ENCODE data around the gene KRT14.
"Not testable (repeated sequence)": the region's sequence is repeated elsewhere in the genome, so short reads cannot be mapped to it uniquely, and the experiment has no call there.

Gene KRT14

GRCh38 chr17:41600318-41600717 lies 13.6 kb upstream of the KRT14 start:
- no peak for DNase-seq

GRCh38 chr17:41599680-41600079 lies 13.0 kb upstream of the KRT14 start:
- no peak for DNase-seq

- DNase-seq, result no peak
Observed at GRCh38 chr17:41595585-41595984, 8.9 kb upstream of the KRT14 start.

- no peak for DNase-seq
Observed at GRCh38 chr17:41594363-41594915, 7.7 kb upstream of the KRT14 start.

- no peak for DNase-seq
Observed at GRCh38 chr17:41593306-41593981, 6.7 kb upstream of the KRT14 start.

GRCh38 chr17:41592601-41593305 lies 6.1 kb upstream of the KRT14 start:
- DNase-seq, result no peak

- DNase-seq, result no peak
Observed at GRCh38 chr17:41589301-41589700, 2.6 kb upstream of the KRT14 start.

DNA sequence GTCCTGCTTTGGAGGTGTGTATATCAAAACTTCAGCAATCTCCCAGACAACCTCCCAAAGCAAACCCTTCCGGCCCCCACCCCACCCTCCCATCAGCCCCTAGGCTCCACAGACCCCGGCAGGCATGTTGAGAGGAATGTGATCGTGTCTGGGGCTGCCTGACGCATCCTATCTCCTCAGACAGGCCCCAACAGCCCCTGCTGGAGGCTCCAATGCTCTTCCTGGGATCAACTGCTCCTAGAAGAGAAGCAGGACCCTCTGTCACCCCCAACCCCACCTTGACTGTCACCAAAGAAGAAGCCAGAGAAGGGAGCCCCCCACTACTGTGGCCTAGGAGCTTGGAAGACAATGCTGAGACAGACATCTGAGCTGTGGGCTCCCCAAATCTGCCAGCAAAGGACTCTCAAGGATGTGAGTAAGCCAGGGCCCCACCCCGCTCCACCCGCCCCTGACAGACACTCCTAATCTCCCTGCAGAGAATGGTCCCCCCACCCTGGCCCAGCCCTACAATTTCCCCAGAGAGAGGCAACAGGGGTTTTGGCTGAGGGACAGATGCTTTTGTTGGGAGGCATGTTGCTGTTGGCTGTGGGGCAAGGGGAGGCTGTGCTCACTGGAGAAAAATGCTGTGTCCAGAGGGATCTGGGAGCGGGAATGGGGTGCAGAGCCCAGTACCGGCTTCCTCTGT lies 1.6 kb upstream of the KRT14 start:
- DNase-seq, result no peak

- DNase-seq, result no peak
Observed at GRCh38 chr17:41585301-41586056, 1.2 kb downstream of the KRT14 start.

- DNase-seq, result not testable (repeated sequence)
Observed at GRCh38 chr17:41584331-41584927, 2.3 kb downstream of the KRT14 start.

GRCh38 chr17:41583137-41584127 lies 3.3 kb downstream of the KRT14 start:
- DNase-seq, result no peak

DNA sequence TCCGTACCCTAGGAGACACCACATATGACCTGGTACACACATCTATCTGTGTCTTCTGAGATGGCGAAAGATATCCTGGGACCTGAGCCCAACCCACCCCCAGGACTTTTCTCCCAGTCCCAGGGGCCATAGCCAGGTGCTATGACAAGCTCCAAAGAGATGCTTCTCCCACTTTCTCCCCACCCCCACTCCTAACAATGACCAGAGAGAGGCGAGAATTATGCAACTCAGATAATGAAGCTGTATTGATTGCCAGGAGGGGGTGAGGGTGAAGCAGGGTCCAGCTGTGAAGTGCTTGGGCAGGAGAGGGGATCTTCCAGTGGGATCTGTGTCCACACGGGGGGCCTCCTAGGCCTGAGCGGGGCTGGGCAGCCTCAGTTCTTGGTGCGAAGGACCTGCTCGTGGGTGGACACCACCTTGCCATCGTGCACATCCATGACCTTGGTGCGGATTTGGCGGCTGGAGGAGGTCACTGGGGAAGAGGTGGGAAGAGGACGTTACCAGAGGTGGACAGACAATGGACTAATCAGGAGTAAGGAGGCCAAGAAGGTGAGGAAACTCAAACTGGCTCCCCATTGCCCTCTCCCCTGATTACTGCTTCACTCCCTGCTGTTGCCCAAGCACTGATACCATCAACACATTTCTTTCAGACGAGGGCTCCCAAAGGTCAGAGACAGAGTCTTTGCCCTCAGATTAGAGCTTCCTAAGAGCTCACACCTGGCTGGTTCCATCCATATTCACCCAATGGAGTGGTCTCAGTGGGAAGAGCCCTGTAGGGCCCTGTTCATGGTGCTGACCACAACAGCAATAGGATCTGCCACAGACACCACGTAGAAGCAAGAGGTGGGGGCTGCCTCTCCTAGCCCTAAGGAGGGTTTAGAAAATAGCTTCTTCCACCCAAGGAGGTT lies 4.4 kb downstream of the KRT14 start:
- DNase-seq, result not testable (repeated sequence)

GRCh38 chr17:41581366-41582060 lies 5.2 kb downstream of the KRT14 start:
- DNase-seq, result no peak

DNA sequence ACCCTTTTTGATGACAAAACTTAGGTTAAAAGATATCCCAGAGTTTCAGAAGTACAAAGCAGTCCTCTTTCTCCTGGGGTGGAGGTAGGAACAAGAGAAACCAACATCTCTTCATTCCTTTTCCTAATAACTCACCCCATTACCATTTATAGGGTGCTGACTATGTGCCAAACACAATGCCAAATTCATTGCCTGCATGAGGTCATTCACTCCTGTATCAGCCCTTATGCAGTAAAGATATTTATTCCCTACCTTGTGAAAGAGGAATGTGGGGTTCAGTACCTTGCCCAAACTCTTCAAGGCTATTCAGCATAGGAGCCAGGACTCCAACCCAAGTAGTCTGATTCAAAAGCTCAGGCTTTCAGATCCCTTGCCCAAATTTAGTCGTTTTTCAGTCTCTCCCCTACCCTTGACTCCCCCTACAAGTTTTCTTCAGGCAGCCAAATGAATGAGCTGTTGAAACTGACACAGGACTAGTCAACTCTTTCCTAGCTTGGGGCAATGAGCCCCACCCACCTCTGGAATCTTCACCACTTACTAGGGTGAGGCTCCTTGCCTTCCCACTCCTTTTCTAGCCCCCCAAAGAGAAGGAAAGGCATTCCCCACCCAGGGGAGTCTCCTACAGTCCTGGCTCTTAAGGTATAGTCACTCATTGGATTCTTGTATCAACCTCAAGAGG lies 5.9 kb downstream of the KRT14 start:
- DNase-seq, result no peak

DNA sequence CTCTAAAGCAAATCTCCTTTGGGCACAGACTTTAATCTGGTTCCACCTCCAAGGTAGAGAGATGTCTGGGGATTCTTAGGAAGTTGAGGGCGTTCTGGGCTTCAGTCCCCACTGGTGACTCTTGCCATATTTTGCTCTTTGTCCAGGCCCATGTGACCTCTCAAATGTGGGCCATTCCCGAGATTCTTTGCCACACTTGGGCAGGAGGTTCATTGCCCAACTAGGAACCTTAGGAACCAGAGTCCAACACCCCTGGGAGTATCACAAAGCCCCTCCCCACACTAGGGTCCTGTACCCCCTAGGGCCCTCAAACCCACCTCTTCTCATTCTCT lies 6.5 kb downstream of the KRT14 start:
- no peak for DNase-seq

DNA sequence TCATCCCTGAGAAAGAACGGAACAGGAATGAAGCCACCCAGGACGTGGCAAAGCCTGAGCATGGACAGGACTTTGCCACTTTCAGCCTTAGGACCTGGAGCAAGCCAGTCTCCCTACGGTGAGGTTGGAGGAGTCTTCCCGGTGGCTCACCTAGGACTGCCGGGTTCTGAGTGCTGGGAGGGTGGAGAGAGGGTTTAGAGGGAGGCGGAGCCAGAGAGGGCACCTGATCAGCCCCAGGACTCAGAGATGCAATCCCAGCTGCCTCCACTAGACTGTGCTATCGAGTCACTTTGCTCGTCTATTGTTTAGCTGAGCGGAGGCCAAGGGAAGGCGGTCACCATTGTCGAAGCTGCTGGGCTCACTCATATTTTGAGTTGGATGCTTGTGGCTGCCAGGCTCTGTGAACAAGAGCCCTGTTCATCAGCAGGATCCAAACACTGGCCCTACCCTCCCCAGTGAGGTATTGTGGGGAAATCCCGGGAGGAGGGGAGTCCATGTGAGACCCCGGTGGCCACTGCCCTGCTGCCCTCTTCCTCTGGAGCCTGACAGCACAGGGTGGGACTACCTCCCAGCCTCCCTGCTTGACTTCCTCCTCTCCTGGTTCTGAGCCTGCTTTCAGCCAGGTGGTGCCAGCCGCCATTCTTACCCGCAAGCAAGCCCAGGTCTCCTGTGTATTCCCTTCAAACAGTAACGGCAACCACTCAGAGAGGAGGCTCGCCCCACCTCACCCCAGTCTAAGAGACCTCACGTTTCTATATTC lies 7.0 kb downstream of the KRT14 start:
- peak; percentile 39 to 69 (median 67) for DNase-seq

- DNase-seq, result no peak
Observed at GRCh38 chr17:41578971-41579370, 7.7 kb downstream of the KRT14 start.

DNA sequence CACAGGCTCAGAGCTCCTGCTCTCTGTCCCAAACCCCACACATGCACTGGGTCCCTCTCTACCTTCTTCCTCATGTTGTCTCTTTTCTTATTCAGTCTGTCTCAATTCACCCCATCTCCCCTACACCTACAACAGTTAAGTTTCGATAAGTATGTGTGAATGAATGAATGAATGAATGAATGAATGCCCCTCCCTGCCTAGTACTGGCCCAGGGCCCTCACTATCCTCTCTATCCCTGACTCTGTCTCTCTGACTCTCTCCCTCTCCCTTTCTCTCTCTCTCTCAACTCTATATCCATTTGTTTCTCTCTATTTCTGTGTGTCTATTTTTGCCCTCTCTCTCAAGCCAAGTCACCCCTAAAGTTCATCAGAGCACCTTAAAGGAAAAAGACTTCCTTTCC lies 8.2 kb downstream of the KRT14 start:
- no peak for DNase-seq

Data from NCI-H1417 (cell line).